GM12801 (cell line): ENCODE data around the gene RAPGEF1.

Source experiments
- TF ChIP-seq, protein P1 (sequence below): IDR thresholded peaks from one replicate; pipeline ENCODE4 v1.5.1; 2011; ENCODE audit warnings: control low read depth; ENCODE audit not compliant: insufficient read length; ENCODE audit errors: extremely low read depth

The RAPGEF1 gene

DNA sequence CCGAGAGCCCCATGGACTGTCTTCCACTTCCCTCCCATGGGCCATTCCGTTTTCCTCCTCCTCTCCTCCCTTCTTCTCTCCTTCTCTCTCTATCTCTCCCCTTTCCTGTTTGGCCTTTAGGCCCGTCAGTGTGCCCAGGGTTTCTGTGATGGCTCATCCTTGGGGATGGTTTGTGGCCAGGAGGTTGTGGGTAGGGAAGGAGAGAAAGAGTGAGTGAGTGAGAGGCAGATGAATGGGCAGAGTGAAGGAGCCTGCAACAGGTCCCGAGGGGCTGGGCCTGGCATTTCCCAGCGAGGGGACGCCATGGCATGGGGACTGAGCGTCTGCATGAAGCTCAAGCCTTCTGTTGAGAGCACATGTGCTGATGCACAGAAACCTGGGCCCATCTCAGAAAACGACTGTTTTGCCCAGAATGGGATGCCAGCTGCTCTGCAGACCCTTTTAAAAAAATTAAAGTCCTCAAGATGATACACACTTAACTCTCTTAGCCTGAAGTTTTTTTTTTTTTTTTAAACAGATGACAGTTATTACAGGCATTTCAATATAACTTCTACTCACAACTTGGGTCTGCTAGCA, 125.4 kb downstream of the RAPGEF1 start:
- TF ChIP-seq, protein P1, sequence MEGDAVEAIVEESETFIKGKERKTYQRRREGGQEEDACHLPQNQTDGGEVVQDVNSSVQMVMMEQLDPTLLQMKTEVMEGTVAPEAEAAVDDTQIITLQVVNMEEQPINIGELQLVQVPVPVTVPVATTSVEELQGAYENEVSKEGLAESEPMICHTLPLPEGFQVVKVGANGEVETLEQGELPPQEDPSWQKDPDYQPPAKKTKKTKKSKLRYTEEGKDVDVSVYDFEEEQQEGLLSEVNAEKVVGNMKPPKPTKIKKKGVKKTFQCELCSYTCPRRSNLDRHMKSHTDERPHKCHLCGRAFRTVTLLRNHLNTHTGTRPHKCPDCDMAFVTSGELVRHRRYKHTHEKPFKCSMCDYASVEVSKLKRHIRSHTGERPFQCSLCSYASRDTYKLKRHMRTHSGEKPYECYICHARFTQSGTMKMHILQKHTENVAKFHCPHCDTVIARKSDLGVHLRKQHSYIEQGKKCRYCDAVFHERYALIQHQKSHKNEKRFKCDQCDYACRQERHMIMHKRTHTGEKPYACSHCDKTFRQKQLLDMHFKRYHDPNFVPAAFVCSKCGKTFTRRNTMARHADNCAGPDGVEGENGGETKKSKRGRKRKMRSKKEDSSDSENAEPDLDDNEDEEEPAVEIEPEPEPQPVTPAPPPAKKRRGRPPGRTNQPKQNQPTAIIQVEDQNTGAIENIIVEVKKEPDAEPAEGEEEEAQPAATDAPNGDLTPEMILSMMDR, result no peak

DNA sequence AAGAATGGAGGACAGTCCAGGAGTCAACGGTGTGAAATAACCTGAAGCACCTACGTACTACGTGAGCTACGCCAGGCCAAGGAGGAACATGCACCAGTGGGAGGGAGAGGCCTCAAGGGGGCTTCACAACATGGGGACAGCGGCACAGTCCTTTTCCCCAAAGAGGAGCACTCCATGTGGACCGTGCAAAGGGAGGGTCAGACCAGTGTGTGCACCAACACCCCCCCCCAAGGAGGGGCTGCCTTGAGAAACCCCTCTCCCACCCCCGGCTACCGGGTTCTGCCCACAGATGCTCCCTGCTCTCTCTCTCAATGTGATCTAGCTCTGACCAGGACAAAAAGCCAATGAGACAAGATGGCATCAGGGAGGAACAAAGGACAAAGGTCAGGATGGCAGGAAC, 126.0 kb downstream of the RAPGEF1 start:
- TF ChIP-seq, protein P1, result no peak

DNA sequence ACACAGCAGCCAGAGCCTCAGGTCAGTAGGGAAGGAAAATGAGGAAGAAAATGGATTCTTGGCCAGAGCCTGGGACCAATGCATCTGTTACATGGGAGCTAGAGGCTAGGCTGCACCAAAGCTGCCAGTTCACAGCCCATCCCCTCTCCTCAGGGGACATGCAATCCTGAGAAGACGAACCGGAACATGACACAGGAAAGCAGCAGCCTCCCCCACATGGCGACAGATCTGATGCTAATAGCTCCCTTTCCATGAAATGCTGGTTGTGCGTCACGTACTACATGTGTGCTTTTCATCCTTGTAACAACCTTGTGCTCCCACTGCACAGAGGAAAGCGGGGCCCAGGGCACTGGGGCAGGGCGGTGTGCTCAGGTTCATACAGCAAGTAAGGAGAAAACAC, 127.0 kb downstream of the RAPGEF1 start:
- TF ChIP-seq, protein P1, result no peak

DNA sequence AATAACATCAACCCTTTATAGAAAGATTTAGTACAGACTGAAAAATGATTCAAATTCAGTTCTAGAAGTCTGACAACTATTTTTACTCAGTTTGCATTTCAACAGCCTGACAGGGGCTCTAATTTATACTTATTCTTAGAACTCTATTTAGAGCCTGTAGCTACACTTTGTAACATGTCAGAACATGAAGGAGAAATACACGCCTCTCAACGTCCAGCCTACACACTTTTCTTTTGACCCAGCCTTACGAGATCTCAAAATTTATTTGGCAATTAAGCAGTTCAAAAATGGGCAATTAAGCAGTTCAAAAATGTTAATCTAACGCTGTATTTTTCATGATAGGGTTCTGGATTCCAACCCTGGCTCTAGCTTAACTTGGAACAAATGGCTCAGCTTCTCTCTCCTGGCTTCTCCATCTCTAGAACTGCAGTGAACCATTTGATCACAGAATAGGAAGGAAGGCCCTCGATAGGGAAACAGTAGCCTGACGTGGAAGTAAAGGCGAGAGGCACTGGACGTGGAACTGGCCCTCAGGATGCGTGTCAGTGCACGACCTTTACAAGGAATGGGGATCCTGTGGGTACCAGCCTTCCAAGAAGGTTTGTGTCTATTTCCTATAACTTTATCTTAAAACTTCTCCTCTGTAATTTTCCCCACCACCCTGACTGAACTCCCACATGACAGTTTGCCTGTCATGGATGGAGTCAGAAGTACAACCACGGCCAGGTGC, 128.1 kb downstream of the RAPGEF1 start:
- TF ChIP-seq, protein P1, result no peak

DNA sequence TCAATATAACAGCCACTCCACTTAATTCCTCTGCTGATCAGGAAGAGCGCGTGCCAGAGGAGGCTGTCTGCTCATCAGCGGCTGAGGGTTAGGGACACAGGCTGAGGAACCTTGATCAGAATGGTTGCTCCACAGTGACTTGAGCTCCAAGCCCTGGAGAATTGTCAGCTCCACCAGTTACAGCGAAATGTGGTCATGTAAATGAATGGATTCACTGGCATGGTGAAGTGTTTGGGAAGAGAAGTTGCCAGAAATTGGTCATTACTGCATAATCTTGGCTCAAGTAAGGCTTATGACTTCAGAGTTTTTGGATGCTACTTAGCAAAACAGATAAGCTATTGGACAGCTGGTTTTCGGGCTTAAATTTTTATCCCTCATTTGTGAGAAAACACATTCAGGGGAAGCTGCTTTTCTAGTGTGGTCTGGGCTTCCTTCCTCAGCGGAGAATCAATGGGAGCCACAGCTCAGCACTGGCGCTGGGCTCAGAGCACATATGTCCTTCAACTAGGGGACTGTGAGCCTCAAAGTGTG, 129.6 kb downstream of the RAPGEF1 start:
- TF ChIP-seq, protein P1, result no peak

DNA sequence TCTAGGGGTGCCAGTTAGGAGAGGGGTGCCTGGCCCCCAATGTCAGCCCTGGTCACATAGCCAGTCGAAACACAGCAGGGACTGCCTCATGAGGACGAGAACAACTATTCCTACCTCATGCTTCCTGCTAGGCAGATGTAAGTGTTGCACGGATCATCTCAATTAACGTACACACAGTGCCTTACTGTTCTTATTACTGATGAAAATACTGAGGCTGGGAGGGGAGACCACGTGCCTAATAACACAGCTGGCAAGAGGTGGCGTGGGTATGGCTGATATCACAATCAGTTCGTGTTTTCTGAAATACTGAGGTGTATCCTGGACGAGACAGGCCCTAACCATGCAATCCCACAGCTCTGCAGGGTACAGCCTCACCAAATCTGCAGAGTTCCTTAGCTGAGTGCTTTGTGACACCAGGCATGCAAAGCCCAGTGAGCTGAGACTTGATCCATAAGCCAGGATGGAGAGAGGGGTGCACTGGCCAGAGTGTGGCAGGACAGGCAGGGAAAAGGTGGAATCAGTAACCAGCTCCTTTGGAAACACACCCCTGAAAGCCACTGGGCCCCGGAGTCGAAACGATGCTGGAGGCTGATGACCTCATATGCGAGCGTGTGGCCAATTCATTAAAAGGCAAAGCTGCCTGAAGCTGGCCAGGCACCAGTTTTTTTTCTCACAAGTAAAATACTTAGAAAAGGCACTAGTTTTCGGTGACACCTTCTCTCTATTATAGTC, 130.6 kb downstream of the RAPGEF1 start:
- TF ChIP-seq, protein P1, result no peak

DNA sequence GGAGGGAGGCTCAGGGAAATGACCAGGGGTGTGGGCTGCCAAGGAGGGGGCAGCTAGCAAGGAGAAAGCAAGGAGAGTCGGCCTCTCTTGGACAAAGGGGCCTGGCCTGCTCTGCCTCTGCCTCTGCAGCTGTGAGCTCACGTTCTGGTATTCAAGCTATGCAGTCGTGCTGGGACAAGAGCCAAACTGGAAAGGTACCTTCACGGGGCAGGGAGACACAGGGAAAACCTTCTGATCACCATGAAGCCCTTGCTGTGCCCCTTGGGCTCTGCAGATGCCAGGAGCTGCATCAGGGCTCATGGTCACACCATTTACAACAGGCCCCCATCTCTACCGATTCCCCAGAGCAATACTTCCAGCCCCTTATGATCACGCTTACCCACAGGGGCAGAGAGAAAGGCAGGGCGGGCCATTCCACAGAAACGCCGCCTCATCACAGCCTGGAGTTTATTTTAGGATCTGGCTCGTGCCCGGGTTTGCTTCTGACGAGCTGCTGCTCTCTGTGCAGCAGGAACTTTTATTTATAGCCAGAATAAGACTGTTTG, 131.3 kb downstream of the RAPGEF1 start:
- TF ChIP-seq, protein P1, result no peak
